K562 (cell line): ENCODE data around the gene SLC48A1. TPM values are rescaled to one million over a fixed set of nuclear protein-coding genes. Genes with fewer than 3 reads are reported as not detected.

Source experiments
- BDP1 ChIP-seq: IDR thresholded peaks from 3 replicates; pipeline ENCODE4 v1.6.1; 2011; ENCODE audit not compliant: insufficient read length, insufficient read depth
- CTBP1 ChIP-seq: fragments of 450-650 bp; IDR thresholded peaks from 2 replicates; pipeline ENCODE4 v1.6.1; 2016; ENCODE audit warnings: borderline replicate concordance
- FOSL1 ChIP-seq: fragments of 200-800 bp; sonication (Bioruptor generic); conservative IDR thresholded peaks from 2 replicates; pipeline ENCODE4 v1.6.1; 2016; ENCODE audit warnings: missing genetic modification characterization, missing compliant biosample characterization
- ILK ChIP-seq: fragments of 450-650 bp; IDR thresholded peaks from 2 replicates; pipeline ENCODE4 v1.6.1; 2016; ENCODE audit warnings: missing genetic modification characterization, low read depth, mild to moderate bottlenecking, missing compliant biosample characterization, moderate library complexity, borderline replicate concordance
- MAZ ChIP-seq, 2 experiments: fragments of 450-650 bp in 1 of 2; sonication (generic) in 1 of 2; formaldehyde crosslinking; IDR thresholded peaks in 1 of 2; conservative IDR thresholded peaks in 1 of 2; 2 replicates each; pipeline versions ENCODE4 v1.4.0 to v1.5.0; 2020; ENCODE audit warnings: mild to moderate bottlenecking in 1 of 2, missing genetic modification reagents in 1 of 2
- MBD1 ChIP-seq: fragments of 250-450 bp; sonication (Bioruptor Pico); IDR thresholded peaks from 2 replicates; pipeline ENCODE4 v1.8.0; 2022; ENCODE audit warnings: inconsistent platforms
- NCOA4 ChIP-seq: fragments of 450-650 bp; IDR thresholded peaks from 2 replicates; pipeline ENCODE4 v1.6.1; 2018; ENCODE audit warnings: mild to moderate bottlenecking; ENCODE audit not compliant: partially characterized antibody
- RCOR1 ChIP-seq, 2 experiments: IDR thresholded peaks; 2 replicates each; pipeline ENCODE4 v1.6.1; 2012; ENCODE audit warnings: low read depth in 2 of 2, low read length in 2 of 2, borderline replicate concordance in 1 of 2, improper control_type of control experiment in 1 of 2
- RFX1 ChIP-seq: fragments of 450-650 bp; IDR thresholded peaks from 2 replicates; pipeline ENCODE4 v1.6.1; 2016; ENCODE audit warnings: mild to moderate bottlenecking, moderate library complexity
- TAF1 ChIP-seq: IDR thresholded peaks from 2 replicates; pipeline ENCODE4 v1.6.1; 2011; ENCODE audit warnings: mild to moderate bottlenecking, low read length, moderate library complexity; ENCODE audit not compliant: insufficient read depth, control insufficient read depth, severe bottlenecking; ENCODE audit errors: extremely low read depth
- TCF15 ChIP-seq: fragments of 250-450 bp; sonication (Bioruptor Pico); IDR thresholded peaks from 2 replicates; pipeline ENCODE4 v1.8.0; 2022; ENCODE audit warnings: moderate library complexity, mild to moderate bottlenecking, inconsistent platforms
- UBTF ChIP-seq, 2 experiments: IDR thresholded peaks; 2 replicates each; pipeline ENCODE4 v1.6.1; 2012; ENCODE audit warnings: improper control_type of control experiment in 2 of 2, low read depth in 2 of 2, low read length in 2 of 2, borderline replicate concordance in 1 of 2
- ZC3H8 ChIP-seq: fragments of 450-650 bp; IDR thresholded peaks from 2 replicates; pipeline ENCODE4 v1.6.1; 2017
- ZNF398 ChIP-seq: fragments of 250-450 bp; sonication (Bioruptor Pico); IDR thresholded peaks from 2 replicates; pipeline ENCODE4 v1.8.0; 2021; ENCODE audit warnings: moderate library complexity, mild to moderate bottlenecking, inconsistent platforms
- ZNF518B ChIP-seq: fragments of 250-450 bp; sonication (Bioruptor Pico); IDR thresholded peaks from 2 replicates; pipeline ENCODE4 v1.5.0; 2021; ENCODE audit warnings: mild to moderate bottlenecking, moderate library complexity
- ZNF668 ChIP-seq: fragments of 250-450 bp; sonication (Bioruptor Pico); IDR thresholded peaks from 2 replicates; pipeline ENCODE4 v1.8.0; 2022; ENCODE audit warnings: mild to moderate bottlenecking, inconsistent platforms
- polyA plus RNA-seq, 8 experiments: library from polyadenylated mRNA; depleted of rRNA in 4 of 8; stranded (reverse) in 5 of 8; unstranded in 3 of 8; fragments of >200 nt; fragmentation: Nextera tagmentation in 2 of 8; fragmentation: Illumina TruSeq in 1 of 8; extraction: Ambion mirVana in 2 of 8; extraction: Trizol in 1 of 8; gene quantifications; 2 replicates each; pipeline versions ENCODE4 v1.2.1 to v1.2.3, GENCODE V29; 2011 to 2014; ENCODE audit warnings: inconsistent platforms in 1 of 8, missing spikeins in 1 of 8
- total RNA-seq, 7 experiments: library from RNA; depleted of rRNA in 6 of 7; stranded (reverse); fragments of >200 nt in 6 of 7; fragmentation: Illumina TruSeq in 2 of 7; extraction: Trizol in 2 of 7; gene quantifications; 2 replicates each; pipeline versions ENCODE4 v1.2.1 to v1.2.3, GENCODE V29; 2011 to 2021; ENCODE audit warnings: low replicate concordance in 1 of 7

SLC48A1 gene
- total and polyA plus RNA-seq, 9 of the 15 experiments (the other 6 are each of a cell fraction or from before 2014, with no cell fraction given): 10.7 to 37.5 (median 18.7) TPM

GRCh38 chr12:47819138-47819895 is 46.3 kb downstream of the SLC48A1 start (continued):
- no peak; a peak in 1 of 4 replicates for TF ChIP-seq RCOR1 (IDR thresholded peaks at IDR 0.05; ENCODE audit: borderline replicate concordance in 1 of 2, low read depth in 2 of 2, low read length in 2 of 2)
- TF ChIP-seq ZNF668 (CRISPR knock-in tag): no peak
- TF ChIP-seq BDP1: no peak
- no peak for TF ChIP-seq TAF1
- TF ChIP-seq MAZ (CRISPR knock-in tag; conservative IDR thresholded peaks at IDR 0.05 in 1 of 2, IDR thresholded peaks at IDR 0.05 in 1 of 2): peak; percentile 75 to 91
- no peak for TF ChIP-seq MBD1 (CRISPR knock-in tag)
- TF ChIP-seq ILK (tag): no peak
- no peak for TF ChIP-seq ZC3H8
- peak; percentile 59 to 89; a peak in 2 of 4 replicates for TF ChIP-seq UBTF (IDR thresholded peaks at IDR 0.05; ENCODE audit: borderline replicate concordance in 1 of 2, low read depth in 2 of 2, low read length in 2 of 2)
- TF ChIP-seq RFX1: no peak
- no peak for TF ChIP-seq ZNF398 (CRISPR knock-in tag)
- TF ChIP-seq NCOA4: no peak
- no peak for TF ChIP-seq ZNF518B (CRISPR knock-in tag)
- TF ChIP-seq TCF15 (CRISPR knock-in tag): no peak
- TF ChIP-seq FOSL1 (tag): no peak
- no peak; the same call in none of the 2 replicates for TF ChIP-seq CTBP1
